ENCODE measurements around the gene PM20D1.

DNA sequence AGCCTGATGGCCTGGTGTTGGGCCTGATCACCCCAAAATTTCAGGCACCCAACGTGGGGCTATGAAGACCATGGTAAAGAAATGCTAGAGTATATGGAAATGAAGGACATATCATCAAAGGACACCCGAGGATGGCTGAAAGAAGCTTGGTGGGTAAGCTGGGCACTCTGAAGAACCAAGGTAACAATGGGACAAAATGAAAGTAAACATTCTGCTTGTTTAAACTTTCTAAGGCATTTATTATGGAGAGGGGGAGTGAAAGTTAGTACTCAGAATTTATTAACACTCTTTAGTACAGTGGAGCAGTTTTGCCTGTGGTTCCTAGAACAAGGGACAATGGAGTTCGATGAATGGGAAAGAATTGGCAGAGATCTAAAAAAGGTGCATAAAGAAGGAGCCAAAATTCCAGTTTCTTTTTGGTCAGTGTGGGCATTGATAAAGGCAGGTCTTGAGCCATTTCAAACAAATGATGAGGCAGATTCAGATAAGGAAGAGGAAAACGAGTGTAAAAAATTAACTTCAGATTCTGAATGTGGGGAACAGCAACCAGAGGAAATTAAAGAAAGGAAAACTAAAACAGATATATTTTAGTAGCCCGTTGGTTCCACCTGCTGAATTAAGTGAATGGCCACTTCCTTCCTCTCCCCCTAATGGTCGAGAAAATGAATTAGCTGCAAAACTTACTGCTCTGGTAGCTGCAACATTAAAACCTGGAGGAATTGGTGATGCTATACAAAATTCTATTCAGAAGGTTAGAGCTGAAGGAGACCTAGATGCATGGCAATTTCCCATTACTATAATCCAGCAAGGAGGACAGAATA is 8.4 kb upstream of the PM20D1 start:
- TF ChIP-seq, protein P1, sequence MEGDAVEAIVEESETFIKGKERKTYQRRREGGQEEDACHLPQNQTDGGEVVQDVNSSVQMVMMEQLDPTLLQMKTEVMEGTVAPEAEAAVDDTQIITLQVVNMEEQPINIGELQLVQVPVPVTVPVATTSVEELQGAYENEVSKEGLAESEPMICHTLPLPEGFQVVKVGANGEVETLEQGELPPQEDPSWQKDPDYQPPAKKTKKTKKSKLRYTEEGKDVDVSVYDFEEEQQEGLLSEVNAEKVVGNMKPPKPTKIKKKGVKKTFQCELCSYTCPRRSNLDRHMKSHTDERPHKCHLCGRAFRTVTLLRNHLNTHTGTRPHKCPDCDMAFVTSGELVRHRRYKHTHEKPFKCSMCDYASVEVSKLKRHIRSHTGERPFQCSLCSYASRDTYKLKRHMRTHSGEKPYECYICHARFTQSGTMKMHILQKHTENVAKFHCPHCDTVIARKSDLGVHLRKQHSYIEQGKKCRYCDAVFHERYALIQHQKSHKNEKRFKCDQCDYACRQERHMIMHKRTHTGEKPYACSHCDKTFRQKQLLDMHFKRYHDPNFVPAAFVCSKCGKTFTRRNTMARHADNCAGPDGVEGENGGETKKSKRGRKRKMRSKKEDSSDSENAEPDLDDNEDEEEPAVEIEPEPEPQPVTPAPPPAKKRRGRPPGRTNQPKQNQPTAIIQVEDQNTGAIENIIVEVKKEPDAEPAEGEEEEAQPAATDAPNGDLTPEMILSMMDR (IDR thresholded peaks at IDR 0.05) = no peak
- TF ChIP-seq POLR2A (IDR thresholded peaks at IDR 0.05) = no peak
